BLaER1 (cell line): ENCODE measurements around the gene PPP6R2.
"Not testable (repeated sequence)": the region's sequence is repeated elsewhere in the genome, so short reads cannot be mapped to it uniquely, and the experiment has no call there.

Experiments
- H3K27ac ChIP-seq: shearing (Covaris generic); formaldehyde crosslinking; 2 replicates; pipeline ENCODE4 v1.8.1; 2022
- H3K27me3 ChIP-seq: shearing (Covaris generic); formaldehyde crosslinking; 2 replicates; pipeline ENCODE4 v1.8.1; 2022
- H3K36me3 ChIP-seq: shearing (Covaris generic); formaldehyde crosslinking; 2 replicates; pipeline ENCODE4 v1.8.1; 2022
- H3K4me1 ChIP-seq: shearing (Covaris generic); formaldehyde crosslinking; 2 replicates; pipeline ENCODE4 v1.8.1; 2022
- H3K4me2 ChIP-seq: shearing (Covaris generic); formaldehyde crosslinking; 2 replicates; pipeline ENCODE4 v1.8.1; 2022
- H3K4me3 ChIP-seq: shearing (Covaris generic); formaldehyde crosslinking; 2 replicates; pipeline ENCODE4 v1.8.1; 2022
- H3K9ac ChIP-seq: shearing (Covaris generic); formaldehyde crosslinking; 2 replicates; pipeline ENCODE4 v1.8.1; 2022
- H3K9me3 ChIP-seq: shearing (Covaris generic); formaldehyde crosslinking; 2 replicates; pipeline ENCODE4 v1.8.1; 2022
- H4K20me1 ChIP-seq: shearing (Covaris generic); formaldehyde crosslinking; 2 replicates; pipeline ENCODE4 v1.8.1; 2022
- Cebpa-rat ChIP-seq: shearing (Covaris generic); IDR thresholded peaks from 2 replicates; pipeline ENCODE4 v1.8.1; 2022

Gene PPP6R2

DNA sequence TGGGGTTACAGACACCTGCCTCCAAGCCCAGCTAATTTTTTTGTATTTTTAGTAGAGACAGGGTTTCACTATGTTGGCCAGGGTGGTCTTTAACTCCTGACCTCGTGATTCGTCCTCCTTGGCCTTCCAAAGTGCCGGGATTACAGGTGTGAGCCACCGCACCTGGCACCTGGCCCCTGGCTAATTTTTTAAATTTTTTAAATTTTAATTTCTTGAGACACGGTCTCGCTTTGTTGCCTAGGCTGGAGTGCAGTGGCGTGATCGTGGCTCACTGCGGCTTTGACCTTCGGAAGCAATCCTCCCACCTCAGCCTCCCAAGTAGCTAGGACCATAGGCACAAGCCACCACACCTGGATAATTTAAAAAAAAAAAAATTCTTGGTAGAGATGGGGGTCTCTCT is 14.6 kb downstream of the PPP6R2 start:
- Histone ChIP-seq H3K4me3 (no peak overlapping the region), H3K4me2 (no peak overlapping the region), H3K9me3 (no peaks in the 10 kb centered on the region), H4K20me1 (peaks cover 97% of the 10 kb centered on the region), H3K27me3 (no peaks in the 10 kb centered on the region), H3K27ac (no peak overlapping the region), H3K9ac (no peak overlapping the region), H3K4me1 (peaks cover 19% of the 10 kb centered on the region), H3K36me3 (peaks cover 64% of the 10 kb centered on the region)
- TF ChIP-seq Cebpa-rat: no peak

DNA sequence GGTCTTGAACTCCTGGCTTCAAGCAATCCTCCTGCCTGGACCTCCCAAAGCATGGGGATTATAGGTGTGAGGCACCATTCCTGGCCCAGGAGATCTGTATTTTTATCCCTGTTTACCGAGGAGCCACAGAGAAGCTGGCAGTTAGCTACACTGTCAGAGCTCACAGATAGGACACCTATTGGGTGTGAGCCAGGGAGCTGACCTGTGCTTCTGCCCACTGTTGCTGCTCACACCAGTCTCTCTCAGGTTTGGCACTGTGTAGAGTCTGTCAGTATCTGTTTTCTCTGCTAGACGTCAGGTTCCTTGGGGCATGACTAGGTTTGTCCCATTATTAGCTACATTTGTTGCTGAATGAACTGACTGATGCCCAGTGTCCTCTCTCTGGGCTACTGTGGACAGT is 17.5 kb downstream of the PPP6R2 start:
- no peaks in the 10 kb centered on the region for H3K27me3 ChIP-seq
- H3K9me3 ChIP-seq: no peaks in the 10 kb centered on the region
- peaks cover 98% of the 10 kb centered on the region for H4K20me1 ChIP-seq
- TF ChIP-seq Cebpa-rat: no peak
- H3K27ac ChIP-seq: no peak overlapping the region
- no peak overlapping the region for H3K4me3 ChIP-seq
- no peak overlapping the region for H3K4me2 ChIP-seq
- peaks cover 67% of the 10 kb centered on the region for H3K36me3 ChIP-seq
- H3K9ac ChIP-seq: no peak overlapping the region
- peaks cover 19% of the 10 kb centered on the region for H3K4me1 ChIP-seq

DNA sequence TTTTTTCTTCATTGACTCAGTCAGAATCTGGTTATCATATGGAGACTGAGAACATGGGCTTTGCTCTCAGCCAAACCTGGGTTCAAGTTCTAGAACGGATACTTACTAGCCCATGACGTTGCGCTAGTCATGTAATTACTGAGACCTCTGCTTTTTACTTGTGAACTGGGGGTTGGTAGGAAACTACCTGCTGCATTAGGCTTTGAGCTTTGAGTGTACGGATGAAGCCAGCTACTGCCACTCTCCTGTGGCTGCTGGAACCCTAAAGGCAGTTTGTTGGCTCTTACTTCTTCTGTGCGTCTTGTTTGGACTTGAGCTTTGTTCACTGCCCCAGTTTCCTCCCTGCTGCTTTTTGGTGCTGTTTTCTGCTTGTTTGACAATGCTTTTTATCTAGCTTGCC is 18.1 kb downstream of the PPP6R2 start:
- TF ChIP-seq Cebpa-rat: no peak
- Histone ChIP-seq H3K9me3 (no peaks in the 10 kb centered on the region), H3K4me3 (no peak overlapping the region), H3K27ac (no peak overlapping the region), H4K20me1 (peaks cover 100% of the 10 kb centered on the region), H3K36me3 (peaks cover 64% of the 10 kb centered on the region), H3K27me3 (no peaks in the 10 kb centered on the region), H3K4me1 (peaks cover 19% of the 10 kb centered on the region), H3K9ac (no peak overlapping the region), H3K4me2 (0 out of 2 replicates have a peak overlapping the region, but pooled peaks have one; percentile 8)

DNA sequence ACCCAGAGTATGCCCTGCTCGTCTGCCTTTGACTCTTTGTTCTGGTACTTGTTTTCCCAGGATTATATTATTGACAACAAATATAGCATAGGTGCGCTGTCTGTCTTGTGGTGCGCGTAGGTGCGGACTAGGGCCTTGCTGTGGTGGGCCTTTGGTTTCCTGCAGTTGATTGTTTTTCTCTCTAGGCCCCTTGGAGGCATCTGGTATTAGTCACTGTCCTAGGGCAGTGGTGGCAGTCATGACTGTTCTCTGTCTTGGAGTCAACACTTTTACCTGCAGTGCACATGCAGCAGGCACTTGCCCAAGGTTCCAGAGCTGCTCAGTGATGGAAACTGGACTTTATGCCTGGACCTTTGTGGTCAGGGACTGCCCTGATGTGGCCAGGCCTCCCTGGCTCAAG is 18.6 kb downstream of the PPP6R2 start:
- no peak for TF ChIP-seq Cebpa-rat

GRCh38 chr22:50363166-50363802 is 20.2 kb downstream of the PPP6R2 start:
- Histone ChIP-seq H3K9me3 (no peaks in the 10 kb centered on the region), H4K20me1 (peaks cover 100% of the 10 kb centered on the region), H3K36me3 (peaks cover 70% of the 10 kb centered on the region), H3K4me2 (no peak overlapping the region), H3K4me1 (peaks cover 19% of the 10 kb centered on the region), H3K27ac (no peak overlapping the region), H3K9ac (no peak overlapping the region), H3K27me3 (no peaks in the 10 kb centered on the region), H3K4me3 (no peak overlapping the region)
- TF ChIP-seq Cebpa-rat: no peak

More for the DNA sequence above, 18.6 kb downstream of the PPP6R2 start:
- Histone ChIP-seq H3K9ac (no peak overlapping the region; the same call in 1 of the 2 replicates), H3K4me2 (peak overlapping the region; percentile 8; the same call in 1 of the 2 replicates), H3K4me1 (peaks cover 19% of the 10 kb centered on the region), H3K9me3 (no peaks in the 10 kb centered on the region), H3K4me3 (no peak overlapping the region), H3K27me3 (no peaks in the 10 kb centered on the region), H4K20me1 (peaks cover 100% of the 10 kb centered on the region), H3K27ac (no peak overlapping the region), H3K36me3 (peaks cover 62% of the 10 kb centered on the region)

GRCh38 chr22:50363803-50364194 is 20.7 kb downstream of the PPP6R2 start:
- H3K9me3 ChIP-seq, H3K4me2 ChIP-seq, H3K27me3 ChIP-seq, H3K9ac ChIP-seq, H3K27ac ChIP-seq, H3K4me3 ChIP-seq: not testable (repeated sequence)
- H3K4me1 ChIP-seq: peaks cover 19% of the 10 kb centered on the region
- peaks cover 75% of the 10 kb centered on the region for H3K36me3 ChIP-seq
- peaks cover 96% of the 10 kb centered on the region for H4K20me1 ChIP-seq

DNA sequence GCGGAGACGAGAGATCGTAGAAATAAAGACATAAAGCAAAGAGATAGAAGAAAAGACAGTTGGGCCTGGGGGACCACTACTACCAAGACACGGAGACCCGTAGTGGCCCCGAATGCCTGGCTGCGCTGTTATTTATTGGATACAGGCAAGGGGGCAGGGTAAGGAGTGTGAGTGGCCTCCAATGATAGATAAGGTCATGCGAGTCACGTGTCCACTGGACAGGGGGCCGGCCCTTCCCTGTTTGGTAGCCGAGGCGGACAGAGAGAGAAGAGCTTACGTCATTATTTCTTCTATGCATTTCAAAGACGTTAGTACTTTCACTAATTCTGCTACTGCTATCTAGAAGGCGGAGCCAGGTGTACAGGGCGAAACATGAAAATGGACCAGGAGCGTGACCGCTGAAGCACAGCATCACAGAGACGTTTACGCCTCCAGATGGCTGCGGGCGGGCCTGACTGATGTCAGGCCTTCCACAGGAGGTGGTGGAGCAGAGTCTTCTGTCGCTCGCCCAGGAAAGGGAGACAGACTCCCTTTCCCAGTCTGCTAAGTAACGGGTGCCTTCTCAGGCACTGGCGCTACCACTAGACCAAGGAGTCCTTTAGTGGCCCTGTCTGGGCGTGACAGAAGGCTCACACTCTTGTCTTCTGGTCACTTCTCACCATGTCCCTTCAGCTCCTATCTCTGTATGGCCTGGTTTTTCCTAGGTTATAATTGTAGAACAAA is 24.8 kb downstream of the PPP6R2 start:
- TF ChIP-seq Cebpa-rat: no peak

GRCh38 chr22:50371101-50371648 is 28.0 kb downstream of the PPP6R2 start:
- no peak overlapping the region for H3K27ac ChIP-seq
- no peak for TF ChIP-seq Cebpa-rat
- peaks cover 85% of the 10 kb centered on the region for H3K36me3 ChIP-seq
- no peak overlapping the region for H3K9ac ChIP-seq
- H3K4me1 ChIP-seq: peaks cover 11% of the 10 kb centered on the region
- H3K4me3 ChIP-seq: no peak overlapping the region
- no peak overlapping the region for H3K4me2 ChIP-seq
- H4K20me1 ChIP-seq: peaks cover 32% of the 10 kb centered on the region
- no peaks in the 10 kb centered on the region for H3K27me3 ChIP-seq
- no peaks in the 10 kb centered on the region for H3K9me3 ChIP-seq

More for the DNA sequence above, 24.8 kb downstream of the PPP6R2 start:
- no peak overlapping the region for H3K4me2 ChIP-seq
- no peaks in the 10 kb centered on the region for H3K27me3 ChIP-seq
- no peak overlapping the region for H3K9ac ChIP-seq
- H3K36me3 ChIP-seq: peaks cover 72% of the 10 kb centered on the region
- no peak overlapping the region for H3K27ac ChIP-seq
- H3K9me3 ChIP-seq: no peaks in the 10 kb centered on the region
- no peaks in the 10 kb centered on the region for H3K4me1 ChIP-seq
- H4K20me1 ChIP-seq: peaks cover 64% of the 10 kb centered on the region
- H3K4me3 ChIP-seq: no peak overlapping the region

- peaks cover 14% of the 10 kb centered on the region for H3K4me1 ChIP-seq
- H3K27ac ChIP-seq: no peak overlapping the region
- peaks cover 97% of the 10 kb centered on the region for H3K36me3 ChIP-seq
- H3K27me3 ChIP-seq: no peaks in the 10 kb centered on the region
- H3K9ac ChIP-seq: no peak overlapping the region
- H3K4me3 ChIP-seq: no peak overlapping the region
- peaks cover 12% of the 10 kb centered on the region; the same call in 1 of the 2 replicates for H3K9me3 ChIP-seq
- 0 out of 2 replicates have a peak, but pooled peaks cover 8% of the 10 kb centered on the region for H4K20me1 ChIP-seq
- TF ChIP-seq Cebpa-rat: no peak
- H3K4me2 ChIP-seq: peak overlapping the region; percentile 17
Observed at GRCh38 chr22:50376085-50376651, 33.0 kb downstream of the PPP6R2 start.

- peaks cover 66% of the 10 kb centered on the region for H3K36me3 ChIP-seq
- peaks cover 36% of the 10 kb centered on the region for H4K20me1 ChIP-seq
- not testable (repeated sequence) for H3K9ac ChIP-seq, H3K27ac ChIP-seq, H3K4me3 ChIP-seq, H3K4me2 ChIP-seq, H3K27me3 ChIP-seq
- peaks cover 12% of the 10 kb centered on the region; the same call in 1 of the 2 replicates for H3K9me3 ChIP-seq
- peaks cover 20% of the 10 kb centered on the region for H3K4me1 ChIP-seq
Observed at GRCh38 chr22:50381021-50381555, 38.0 kb downstream of the PPP6R2 start.
